HG03558 (cell line): ENCODE results near the gene ABHD4.
"Not testable (repeated sequence)": the region's sequence is repeated elsewhere in the genome, so short reads cannot be mapped to it uniquely, and the experiment has no call there.

ENCODE experiments used
- ATAC-seq: cut with Tn5 transposase; IDR thresholded peaks from one replicate; pipeline ENCODE4 v1.9.1; 2021; ENCODE audit warnings: moderate number of reproducible peaks; ENCODE audit not compliant: unreplicated experiment; ENCODE audit errors: extremely low read depth

ABHD4 gene

DNA sequence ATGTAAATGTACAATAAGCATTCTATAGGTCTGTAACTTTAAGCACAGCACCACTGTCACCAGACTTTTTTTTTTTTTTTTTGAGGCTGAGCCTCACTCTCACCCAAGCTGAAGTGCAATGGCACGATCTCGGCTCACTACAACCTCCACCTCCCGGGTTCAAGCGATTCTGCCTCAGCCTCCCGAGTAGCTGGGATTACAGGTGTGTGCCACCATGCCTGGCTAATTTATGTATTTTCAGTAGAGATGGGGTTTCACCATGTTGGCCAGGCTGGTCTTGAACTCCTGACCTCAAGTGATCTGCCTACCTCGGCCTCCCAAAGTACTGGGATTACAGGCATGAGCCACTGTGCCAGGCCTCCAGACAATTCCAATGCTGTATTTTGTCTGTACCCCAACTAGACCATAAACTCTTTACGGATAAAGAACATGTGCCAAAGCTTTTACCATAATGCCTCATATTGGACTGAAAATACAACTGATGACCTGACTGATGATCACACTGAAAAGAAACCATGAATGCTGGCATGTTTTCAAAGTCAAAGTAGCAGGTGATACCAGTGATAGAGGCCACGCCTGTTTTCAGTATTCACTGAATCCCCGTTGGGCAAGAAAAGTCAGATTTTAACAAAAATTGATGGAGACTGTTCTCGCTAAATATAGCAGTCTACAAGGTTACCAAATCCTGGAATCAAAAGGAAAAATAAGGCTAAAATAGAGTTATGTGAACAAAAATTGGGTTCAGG is 10.2 kb upstream of the ABHD4 start:
- ATAC-seq: not testable (repeated sequence)

DNA sequence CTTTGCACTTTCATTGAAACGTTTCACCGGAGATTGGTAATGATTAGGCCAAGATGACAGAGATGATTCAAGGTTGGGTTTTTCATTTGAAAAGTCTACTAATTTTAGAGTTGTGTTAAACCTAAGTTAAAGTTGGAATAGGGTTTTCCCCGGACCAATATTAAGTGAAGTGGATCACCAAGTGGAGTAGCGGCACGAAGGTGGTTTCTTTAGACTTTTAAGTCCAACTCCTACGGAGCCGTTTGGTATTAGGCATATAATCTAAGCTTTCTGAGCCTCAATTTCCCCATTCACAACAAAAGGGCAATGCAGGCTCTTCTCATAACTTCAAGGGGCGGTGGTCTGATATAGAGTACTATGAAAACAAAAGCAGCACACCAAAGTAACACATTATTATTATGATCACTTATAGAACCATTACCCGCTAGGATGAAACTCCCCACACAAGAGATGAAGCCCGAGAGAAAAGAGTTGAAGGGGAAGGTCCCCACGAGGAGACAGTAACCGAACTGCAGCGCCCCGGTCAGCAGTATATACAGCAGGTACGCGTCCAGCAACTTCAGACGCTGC is 9.5 kb upstream of the ABHD4 start:
- no peak for ATAC-seq

DNA sequence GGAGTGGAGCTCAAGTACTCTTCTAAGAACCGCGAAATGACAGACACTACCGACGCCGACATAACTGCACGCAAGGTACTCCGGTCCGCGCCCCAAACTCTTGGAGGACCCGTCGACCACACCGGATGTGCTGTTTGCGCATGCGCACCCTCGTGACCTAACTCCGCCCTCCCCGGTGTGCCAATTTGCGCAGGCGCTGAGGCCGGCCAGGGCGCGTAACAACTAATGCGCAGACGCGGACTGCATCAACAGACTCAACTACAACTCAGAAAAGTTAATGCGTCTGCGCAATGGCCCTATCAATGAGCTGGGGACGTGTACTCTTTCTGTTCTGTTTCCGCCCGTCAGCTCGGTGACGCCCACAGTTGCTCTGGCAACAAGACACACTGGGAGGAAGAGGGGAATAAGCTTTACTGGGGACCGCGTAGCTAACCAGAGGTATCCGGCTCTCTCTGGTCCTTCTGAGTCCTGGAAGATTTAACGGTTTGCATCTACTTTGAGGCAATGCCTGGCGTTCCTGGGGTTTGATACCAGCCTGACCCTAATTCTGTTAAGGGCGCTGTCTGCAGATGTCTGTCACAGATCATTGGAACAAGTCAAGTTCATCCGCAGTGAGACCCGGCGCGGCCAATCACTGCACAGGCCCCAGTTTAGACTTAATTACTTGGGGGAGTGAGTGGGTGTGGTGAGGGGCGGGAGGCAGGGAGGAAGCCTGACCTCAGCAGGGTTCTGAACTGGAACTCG is 8.8 kb upstream of the ABHD4 start, which contains the start of gene DAD1:
Gene DAD1 (minus strand): TSS at position 129 of the 744 bp plus-strand sequence. CDS start 67 bp downstream, at position 62.
- ATAC-seq: peak; percentile 60

DNA sequence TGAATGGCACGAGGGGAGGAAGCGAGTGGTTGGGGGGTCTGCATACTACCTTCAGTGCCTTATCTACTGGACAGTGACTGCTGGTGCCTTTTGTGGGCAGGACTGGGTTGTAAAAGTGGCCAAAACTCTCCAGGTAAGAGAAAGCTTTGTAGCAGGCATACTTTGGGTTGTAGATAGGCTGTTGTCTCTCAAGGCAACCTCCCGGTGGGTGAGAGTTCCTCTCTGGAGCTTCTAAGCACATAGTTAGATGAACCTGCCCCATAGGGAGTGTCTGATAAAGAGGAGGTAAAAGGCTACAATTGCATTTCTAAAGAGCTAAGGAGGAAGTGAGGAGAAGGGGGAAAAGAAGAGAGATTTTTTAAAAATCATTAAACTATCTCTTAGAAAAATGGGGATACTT is 4.9 kb upstream of the ABHD4 start:
- no peak for ATAC-seq

DNA sequence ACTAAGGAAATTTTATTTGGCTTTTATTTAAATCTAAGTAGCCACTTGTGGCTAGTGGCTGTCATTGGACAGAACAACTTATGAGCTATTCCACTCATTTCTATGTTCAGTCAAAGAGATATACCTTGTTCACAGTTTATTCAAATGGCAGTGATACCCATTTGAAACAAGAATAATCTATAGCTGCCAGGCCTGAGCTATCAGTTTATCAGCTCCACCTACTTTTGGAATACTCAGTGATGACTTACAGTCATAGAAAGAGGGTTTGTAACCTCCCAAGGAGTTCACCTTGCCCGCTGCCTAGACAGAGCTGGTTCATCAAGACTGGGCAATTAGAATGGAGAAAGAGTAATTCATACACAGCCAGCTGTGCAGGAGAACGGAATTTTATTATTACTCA is 4.5 kb upstream of the ABHD4 start:
- no peak for ATAC-seq

DNA sequence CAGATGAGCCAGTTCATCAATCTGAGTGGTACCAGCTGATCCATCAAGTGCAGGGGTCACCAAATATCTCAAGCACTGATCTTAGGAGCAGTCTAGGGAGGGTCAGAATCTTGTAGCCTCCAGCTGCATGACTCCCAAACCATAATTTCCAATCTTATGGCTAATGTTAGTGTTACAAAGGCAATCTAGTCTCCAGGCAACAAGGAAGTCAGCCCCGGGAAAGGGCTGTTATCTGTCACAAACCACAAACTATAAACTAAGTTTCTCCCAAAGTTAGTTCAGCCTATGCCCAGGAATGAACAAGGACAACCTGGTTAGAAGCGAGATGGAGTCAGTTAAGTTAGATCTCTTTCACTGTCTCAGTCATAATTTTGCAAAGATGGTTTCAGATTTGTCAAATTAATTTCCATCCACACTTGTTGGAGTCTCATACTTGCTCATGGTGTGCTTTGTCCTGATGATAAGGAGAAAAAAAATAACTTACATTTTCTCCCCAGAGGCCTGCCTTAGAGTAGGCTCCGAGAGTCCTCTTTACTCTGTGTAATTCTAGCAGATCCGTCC is 3.9 kb upstream of the ABHD4 start:
- ATAC-seq: no peak

DNA sequence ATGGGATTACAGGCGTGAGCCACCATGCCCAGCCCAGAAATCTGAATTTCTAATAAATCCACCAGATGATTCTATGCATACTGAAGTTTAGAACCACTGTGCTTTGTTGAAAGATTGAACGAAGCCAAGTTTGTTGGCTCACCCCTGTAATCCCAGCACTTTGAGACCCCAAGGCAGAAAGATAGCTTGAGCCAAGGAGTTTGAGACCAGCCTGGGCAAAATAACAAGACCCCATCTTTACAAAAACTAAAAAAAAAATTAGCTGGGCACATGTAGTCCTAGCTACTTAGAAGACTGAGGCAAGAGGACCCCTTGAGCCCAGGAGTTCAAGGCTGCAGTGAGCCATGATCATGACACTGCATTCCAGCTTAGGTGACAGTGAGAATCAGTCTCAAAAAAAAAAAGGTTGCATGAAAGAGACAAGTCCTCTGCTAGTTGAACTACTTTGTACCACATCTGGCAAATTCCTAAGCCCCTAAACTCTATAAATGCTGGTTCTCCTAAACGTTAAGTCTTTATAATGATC is 1.7 kb upstream of the ABHD4 start:
- ATAC-seq: no peak

DNA sequence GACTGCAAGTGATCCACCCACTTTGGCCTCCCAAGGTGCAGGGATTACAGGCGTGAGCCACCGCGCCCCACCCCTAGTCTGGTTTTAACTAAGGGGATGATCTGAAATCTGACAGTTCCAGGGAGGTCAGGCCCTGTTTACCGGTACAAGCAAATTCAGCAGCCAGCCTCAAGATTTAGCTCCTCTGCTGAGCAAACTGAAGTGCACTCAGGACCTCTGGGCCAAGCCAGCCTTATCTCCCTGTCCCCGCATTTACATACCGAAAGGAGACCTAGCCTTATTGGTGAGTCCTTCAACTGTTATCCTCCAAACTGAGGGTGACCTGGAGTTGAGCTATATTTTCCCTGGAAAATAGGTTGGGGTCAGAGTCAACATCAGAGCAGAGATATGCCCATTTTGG is 835 bp upstream of the ABHD4 start:
- ATAC-seq: no peak

DNA sequence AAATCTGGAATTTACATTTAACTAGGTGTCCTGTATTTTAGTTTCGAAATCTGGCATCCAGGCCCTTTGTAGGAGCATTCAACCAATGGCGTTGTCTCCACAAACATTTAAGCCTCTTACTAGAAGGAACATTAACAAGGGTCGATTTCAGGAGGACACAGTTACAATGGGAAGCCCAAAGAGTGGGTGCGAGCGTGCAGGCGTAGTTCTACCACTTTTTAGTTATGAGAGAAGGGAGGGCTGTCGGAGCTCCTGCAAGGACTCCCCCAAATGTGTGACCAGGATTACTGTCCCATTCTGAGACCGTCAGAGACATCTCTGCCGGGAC is 365 bp upstream of the ABHD4 start:
- ATAC-seq: no peak

DNA sequence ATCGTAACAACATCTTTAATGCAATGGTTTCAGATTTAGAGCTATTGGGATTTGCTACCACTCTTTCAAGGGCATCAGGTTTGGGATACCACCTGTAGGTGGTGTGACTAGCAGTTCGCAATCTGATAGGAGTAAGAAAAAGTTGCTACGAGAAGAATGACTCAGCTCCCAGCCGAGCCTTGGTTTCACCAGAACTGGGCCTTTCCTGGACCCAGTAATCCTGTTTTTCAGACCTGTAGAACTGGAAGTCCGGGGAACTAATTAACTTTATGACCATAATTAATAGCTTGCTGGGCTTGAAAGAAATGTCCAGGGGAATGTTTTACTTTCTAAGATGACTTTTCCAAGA is 770 bp downstream of the ABHD4 start:
- no peak for ATAC-seq

DNA sequence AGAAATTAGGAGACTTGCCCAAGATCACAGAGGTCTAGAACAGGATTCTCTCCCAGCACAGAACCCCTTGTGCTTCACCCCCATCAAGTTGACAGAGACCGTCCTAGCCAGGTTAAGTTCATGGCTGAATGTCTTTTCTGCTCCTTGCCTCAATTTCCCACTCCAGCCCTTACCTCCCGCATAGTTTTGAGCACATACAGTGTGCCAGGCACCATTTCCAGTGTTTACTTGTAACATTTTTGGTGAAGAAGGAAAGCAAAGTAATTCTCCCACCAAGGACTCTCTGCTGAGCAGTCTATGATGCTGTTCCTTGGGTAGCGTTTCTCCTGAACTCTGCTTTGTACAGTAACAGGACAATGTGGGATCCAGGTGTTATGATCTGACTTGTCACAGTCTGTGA is 1.2 kb downstream of the ABHD4 start:
- ATAC-seq: no peak

DNA sequence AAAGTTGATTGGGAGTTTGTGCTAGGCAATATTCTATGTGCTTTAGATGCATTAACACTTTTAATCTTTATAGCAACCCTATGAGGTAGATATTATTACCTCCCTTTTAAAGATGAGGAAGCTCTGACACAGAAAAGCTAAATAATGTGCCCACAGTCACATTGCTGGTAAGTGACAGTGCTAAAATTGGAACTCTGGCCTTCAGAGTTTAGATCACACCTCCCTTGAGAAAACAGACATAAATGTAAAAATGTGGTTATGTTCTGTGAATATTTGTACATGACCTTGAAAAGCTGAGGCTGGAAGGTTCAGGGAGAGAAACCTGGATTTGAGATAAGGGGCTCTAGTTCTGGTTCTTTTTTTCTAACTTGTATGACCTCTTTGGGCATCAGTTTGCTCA is 1.9 kb downstream of the ABHD4 start:
- no peak for ATAC-seq

DNA sequence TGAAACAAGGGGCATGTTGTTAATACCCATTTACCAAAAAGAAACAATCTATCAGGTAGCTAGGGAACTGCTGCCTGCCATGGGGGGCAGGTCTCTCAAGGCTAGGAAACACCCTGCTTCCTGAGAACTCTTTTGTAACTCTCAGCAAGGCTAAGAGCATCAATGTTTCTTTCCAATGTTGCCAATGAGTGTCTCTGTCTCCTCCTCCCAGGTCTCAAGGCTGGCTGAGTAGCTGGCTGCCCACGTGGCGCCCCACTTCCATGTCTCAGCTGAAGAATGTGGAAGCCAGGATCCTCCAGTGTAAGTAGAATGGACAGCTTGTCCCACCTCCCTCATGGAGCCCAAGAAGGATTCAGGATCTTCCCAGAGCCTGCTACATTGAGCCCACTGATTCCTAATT is 3.4 kb downstream of the ABHD4 start:
- ATAC-seq: no peak

DNA sequence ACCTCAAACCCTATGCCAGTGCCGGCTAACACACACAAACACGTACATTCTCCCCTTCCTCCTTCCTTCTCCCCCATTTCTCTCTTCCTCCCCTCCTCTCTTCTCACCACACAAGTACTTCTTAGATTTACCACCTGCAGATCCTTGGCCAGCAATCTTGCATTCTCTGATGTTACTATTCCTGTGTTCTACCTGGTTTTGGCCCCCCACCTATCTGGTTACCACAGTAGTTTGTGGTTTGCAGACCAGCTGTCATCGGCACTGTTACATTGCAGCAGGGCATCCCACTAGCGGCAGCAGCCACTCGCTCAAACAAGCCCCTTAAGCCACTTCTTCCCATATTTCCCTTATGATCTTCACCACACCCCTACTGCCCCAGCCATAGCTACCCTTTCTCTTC is 3.9 kb downstream of the ABHD4 start:
- ATAC-seq: no peak

DNA sequence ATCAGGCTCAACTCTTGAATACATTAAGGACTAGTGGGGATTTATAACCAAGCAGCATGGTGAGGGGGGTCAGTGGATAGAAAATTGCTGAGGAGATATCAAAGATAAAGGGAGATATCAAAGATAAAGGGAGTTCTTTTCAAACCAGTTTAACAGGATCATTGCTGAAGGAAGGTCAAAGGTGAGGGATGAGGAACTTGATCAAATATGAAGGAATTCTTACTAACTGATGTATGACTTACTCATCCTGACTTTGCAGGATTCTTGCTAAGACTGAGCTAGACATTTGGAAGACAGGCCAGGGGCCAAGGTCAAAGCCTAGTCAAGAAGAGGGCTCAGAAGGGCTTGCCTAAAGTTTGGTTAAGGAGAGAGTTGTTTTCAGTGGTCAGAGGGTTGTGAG is 4.8 kb downstream of the ABHD4 start:
- no peak for ATAC-seq

DNA sequence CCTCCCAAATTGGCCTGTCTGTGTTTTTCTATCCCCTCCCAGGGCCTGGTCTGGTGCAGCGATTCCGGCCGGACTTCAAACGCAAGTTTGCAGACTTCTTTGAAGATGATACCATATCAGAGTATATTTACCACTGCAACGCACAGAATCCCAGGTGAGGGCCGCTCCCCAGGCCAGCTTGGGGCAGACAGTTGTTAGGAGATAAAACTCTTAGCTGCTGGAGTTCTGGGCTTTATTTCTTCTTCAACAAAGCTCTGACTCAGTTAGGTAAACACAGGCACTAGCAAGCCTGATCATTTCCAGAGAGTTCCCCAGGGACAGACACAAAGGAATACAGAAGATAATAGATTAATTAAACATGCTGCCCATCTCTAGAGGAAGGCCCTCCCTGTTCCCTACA is 8.3 kb downstream of the ABHD4 start:
- ATAC-seq: no peak

DNA sequence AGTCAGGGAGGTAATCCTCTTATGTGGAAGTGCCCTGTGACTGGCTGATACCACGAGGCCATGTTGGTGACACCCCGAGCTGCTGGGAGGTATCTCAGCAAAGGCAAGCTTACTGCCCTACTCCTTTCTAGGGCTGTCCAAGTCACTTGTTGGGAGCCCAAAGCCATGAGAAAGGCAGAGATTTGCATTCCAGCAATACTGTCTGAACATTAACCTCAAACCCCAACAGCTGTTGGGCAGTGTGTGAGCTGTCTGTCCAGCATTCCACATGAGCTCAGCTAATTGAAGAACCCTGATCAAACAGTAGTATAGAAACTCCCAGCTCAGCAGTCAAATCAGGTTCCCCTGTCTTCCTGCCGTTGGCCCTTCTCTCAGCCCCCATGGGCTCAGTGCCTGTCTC is 9.2 kb downstream of the ABHD4 start:
- ATAC-seq: no peak

DNA sequence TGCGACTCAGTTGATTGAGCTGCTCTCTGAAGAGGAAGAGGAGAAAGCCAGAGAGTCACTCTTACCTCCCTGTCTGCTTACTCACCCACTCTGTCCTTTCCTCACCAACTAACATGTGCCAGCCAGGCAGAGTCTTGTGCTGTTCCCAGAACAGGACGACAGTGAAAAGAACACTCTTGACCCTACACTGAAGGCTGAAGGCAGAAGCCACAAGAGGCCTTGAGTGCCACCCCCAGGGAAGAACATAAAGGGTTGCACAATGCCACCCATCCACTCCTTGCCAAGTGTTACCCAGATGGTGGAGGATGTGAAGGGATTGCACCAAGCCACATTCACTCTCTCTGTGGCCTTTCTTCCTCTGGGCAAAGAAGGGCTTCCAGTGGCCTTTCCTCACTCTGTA is 12.8 kb downstream of the ABHD4 start:
- ATAC-seq: no peak

DNA sequence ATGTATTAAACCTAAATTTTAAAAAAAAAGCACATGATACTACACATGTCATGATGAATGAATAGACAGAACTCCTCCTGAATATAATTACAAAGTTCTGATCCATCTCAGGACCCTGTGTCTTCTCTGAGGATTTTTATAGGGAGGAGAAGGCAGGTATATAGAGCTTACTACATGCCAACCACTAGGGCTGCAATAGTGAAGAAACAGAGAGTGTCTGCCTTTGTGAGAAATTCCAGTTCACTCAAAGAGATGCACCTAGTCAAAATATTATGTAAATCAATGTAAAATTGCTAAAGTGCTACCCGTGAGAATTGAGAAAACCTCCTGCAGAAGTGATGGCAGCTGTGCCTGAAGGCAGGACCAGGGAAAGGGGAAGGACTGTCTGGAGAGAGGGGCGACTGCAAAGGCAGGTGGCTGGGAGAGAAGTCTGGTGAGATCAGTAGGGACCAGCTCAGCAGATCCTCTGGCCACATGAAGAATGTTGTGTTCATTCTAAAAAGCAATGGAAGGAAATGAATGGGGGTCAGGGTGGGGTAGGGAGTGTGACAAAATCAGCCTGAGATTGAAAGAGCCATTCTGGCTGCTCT is 15.1 kb downstream of the ABHD4 start:
- ATAC-seq: no peak

DNA sequence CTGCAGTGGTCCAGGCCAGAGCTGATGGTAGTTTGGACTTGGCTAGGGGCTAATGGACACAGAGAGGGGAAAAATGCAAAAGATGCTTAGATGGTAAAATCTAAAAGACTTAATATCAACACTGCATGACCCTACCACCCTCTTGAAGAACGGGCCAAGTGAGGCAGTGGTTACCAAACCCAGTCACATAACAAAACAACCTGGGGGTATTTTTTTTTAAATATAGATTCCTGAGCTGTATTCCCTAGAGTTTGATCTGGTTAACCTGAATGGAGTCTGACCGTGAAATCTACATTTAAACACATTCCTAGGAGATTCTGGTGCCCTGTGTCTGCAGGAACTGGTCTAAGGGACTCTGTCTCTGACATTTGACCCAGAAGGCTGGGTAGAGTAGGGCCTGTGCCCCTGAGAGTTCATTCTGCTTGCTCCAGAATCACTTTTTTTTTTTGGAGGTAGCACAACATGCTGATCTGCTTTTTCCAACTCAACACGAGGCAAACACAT is 15.7 kb downstream of the ABHD4 start:
- no peak for ATAC-seq
